Left lobe of liver (tissue), 2 donors: ENCODE data around the gene PIKFYVE. TPM values are rescaled to one million over a fixed set of nuclear protein-coding genes. Genes with fewer than 3 reads are reported as not detected.
"Not testable (repeated sequence)": the region's sequence is repeated elsewhere in the genome, so short reads cannot be mapped to it uniquely, and the experiment has no call there.

ENCODE experiments used
- ATAC-seq: fragments of 200-7000 bp; cut with Tn5 transposase; one replicate; pipeline ENCODE4 v1.9.1; 2020; ENCODE audit warnings: mild to moderate bottlenecking, moderate library complexity
- DNase-seq: peaks from one replicate; pipeline ENCODE4 v3.0.0-alpha.2; 2020; ENCODE audit warnings: low spot score
- total RNA-seq: library from RNA; stranded (reverse); gene quantifications from one replicate; pipeline ENCODE4 v1.2.1, GENCODE V29; 2021
- donor health status: DM: no; HTN: no; CAD: no; lungs with moderate emphysema.
- donor health status: DM: no; HTN: yes; CAD: no.

Gene PIKFYVE
- total RNA-seq, 1 donor from 2014 or later, result 12.8 TPM

DNA sequence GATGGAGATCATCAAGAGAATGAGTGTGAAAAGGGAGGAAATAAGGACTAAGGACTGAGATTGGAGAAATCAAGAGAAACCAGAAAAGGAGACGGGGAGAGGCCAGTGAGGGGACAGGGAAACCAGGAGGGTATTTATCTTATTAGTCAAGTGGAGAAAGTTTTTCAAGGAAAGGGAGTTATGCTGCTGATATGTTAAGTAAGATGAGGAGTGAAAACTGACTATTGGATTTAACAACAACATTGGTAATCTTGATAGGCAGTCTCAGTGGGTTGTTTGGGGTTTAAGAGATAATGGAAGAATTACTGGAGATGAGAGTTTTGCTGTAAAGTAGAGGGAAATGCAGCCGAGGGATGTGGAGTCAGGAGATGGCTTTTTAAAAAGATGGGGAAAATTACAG is 30.6 kb downstream of the PIKFYVE start:
- ATAC-seq, result no peak

DNA sequence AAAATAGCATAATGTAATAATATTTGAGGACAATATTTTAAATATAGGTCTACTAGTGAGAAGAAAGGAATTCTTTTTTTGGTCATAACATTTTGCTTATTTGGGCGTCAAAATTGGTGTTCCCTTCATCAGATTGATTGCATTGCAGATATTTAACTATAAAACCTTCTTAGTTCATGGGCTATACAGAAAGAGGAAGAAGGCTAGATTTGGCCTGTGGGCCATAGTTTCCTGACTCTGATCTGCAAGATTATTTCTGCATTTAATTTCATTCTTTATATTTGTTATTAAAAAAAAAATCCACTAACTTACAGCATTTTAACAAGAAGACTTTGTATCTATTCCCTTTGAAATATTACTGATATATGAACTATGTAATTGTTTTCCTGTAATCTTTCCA is 31.9 kb downstream of the PIKFYVE start:
- DNase-seq (no peak), ATAC-seq (no peak)

More for the DNA sequence above, 30.6 kb downstream of the PIKFYVE start:
- DNase-seq, result no peak

DNA sequence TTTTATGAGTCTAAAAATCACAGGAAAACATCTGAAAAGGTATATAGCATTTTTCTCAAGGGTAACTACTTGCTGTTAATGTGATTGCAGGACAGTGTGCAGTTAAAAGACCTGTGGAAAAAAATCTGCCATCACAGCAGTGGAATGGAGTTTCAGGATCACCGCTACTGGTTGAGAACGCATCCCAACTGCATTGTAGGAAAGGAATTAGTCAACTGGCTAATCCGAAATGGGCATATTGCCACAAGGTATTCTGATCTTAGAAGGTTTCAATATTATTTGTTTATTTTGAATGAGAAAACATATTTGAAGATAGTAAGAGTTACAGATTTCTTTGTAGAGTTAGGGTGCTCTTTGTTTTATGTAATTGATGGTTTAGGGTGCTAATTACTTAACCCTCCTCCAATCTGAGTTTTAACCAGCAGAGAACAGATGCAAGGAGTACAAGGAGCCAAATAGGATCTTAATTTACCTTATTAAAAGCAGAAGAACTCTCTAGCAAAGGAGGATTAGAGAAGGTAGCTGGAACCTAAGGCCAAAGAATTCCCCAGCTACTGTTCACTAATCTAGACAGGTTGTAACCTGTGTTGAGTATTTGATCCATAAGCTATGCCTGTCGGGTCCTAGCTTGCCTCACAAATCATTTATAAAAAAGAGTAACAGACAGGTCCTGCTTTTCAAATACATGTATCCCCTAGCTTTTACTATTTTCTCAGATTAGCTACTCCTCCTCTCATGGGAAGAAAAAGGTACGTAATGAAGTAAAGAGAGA is 35.0 kb downstream of the PIKFYVE start:
- ATAC-seq (no peak), DNase-seq (no peak)

DNA sequence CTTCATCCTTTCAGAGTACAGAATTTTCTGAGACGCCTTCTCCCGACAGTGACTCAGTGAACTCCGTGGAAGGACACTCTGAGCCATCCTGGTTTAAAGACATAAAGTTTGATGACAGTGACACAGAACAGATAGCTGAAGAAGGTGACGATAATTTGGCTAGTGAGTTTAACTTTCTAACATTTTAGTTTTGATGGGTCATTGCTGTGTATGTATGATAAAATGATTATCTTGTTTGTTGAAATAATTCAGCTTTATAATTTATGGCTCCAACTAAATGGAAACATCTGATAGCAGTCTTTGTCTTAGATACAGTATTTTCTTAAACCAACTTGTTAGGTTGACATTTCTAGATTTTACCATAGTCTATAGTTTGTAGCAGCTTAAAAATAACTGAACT is 38.1 kb downstream of the PIKFYVE start:
- ATAC-seq, result no peak

DNA sequence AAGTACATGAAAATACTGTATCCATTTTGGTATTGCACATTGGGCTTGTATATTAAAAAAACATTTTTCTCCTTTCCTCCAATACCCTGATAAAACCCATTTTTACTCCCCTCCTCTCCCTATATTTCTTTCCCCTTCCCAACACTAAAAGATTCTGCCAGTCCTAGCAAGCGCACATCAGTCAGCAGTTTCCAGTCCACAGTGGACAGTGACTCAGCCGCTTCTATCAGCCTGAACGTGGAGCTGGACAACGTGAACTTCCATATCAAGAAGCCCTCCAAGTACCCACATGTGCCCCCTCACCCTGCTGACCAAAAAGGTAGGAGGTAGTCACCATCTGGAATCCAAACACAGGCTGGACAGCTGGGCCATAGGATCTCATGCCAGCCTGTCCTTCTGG is 38.6 kb downstream of the PIKFYVE start:
- DNase-seq (no peak), ATAC-seq (no peak)

More for the DNA sequence above, 38.1 kb downstream of the PIKFYVE start:
- DNase-seq, result no peak

DNA sequence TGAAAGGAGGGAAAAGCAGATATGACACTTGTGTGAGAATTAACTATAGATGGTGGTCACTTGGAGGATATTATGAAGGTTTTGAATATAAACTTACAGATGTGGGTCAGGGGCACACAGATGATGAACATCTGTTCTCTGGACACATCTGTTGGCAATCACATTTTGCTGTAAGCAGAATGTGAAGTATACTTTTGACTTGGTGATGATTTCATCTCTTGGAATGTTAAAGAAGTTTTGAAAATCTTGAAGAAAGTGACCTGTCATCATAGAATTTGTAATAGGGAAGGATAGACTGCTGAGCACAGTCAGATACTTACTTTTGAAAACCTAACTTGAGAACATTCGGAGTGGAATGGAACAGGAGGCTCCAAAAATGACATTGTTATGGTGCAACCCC is 40.2 kb downstream of the PIKFYVE start:
- DNase-seq, result no peak
- ATAC-seq, result no peak

DNA sequence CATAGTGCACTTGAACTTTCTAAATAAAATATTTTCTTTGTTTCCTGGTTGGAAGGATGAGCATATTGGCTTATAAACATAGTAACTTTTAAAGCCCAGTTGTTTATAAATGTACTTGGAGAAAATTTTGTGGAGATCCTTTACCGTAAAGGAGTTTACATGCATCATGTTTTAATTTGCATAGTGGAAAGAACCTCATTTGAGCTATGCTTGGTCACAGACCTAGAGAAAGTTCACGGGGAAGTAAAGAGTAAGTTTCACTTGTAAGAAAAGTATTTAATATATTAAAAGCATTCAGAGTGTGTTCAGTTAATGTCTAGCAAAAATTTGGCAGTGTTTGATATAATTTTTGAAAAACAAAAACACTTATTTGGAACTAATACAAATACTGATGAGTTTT is 45.3 kb downstream of the PIKFYVE start:
- no peak for ATAC-seq
- DNase-seq, result no peak

DNA sequence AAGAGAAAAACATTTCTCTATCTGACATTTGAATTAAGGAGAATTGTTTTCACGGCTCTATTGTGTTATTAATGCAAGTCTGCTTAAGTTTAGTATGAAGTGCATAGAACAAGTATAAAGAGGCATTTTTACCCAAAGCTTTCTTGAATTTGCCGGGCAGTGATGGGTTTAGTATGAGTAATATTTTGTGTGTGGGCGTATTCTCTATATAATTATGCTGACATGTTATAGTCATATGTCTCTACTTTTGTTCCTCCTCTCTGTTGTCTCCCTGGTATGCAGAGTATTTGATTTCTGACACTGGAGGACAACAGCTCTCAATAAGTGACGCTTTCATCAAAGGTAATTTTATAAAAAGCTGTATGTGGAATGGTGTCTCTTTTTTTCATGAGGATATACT is 45.9 kb downstream of the PIKFYVE start:
- no peak for DNase-seq
- no peak for ATAC-seq

DNA sequence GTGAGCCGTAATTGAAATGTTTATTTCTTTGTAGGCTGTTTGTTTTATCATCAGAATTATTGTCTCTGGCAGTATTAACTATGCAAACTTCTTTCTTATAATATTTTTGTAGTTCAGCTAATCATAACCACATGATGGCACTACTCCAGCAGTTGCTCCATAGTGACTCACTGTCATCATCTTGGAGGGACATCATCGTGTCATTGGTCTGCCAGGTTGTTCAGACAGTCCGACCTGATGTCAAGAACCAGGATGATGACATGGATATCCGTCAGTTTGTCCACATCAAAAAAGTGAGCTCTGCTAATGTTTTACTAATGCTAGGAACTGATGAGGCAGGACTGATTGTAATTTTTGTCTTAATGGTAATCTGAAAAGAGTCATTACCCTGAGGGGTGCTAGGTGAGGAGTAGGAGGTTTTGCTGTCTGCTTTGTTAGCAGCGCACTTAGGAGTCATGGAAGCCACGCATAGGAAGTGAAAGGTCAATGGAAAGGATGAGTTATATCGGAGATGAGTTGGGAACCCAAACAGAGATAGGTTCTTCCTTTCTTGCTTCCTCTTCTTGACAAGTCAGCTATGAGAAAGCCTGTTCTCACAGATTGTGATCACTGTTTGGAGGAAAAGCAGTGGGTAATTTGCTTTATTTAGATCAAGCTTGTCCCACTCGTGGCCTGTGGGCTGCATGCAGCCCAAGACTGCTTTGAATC is 49.2 kb downstream of the PIKFYVE start:
- no peak for DNase-seq

DNA sequence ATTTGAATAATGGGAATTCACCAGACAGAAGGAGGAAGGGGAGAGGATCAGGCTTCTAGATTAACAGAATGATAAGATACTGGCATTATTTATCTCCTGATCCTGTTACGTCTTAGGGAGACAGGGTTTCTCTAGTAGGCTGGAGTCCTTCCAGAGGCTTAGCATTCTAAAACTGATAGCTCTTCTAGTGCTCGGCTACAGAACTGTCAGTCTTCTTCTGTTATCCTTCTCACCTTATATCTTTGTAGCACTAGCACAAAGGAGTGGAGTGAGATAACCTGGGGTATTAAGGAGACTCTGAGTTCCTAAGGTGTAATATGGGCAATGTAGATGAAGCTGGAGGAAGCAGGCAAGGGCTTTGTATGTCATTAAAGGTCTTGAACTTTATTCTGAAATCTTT is 52.1 kb downstream of the PIKFYVE start:
- ATAC-seq, result no peak
- no peak for DNase-seq

More for the DNA sequence above, 49.2 kb downstream of the PIKFYVE start:
- ATAC-seq, result peak; percentile 18

DNA sequence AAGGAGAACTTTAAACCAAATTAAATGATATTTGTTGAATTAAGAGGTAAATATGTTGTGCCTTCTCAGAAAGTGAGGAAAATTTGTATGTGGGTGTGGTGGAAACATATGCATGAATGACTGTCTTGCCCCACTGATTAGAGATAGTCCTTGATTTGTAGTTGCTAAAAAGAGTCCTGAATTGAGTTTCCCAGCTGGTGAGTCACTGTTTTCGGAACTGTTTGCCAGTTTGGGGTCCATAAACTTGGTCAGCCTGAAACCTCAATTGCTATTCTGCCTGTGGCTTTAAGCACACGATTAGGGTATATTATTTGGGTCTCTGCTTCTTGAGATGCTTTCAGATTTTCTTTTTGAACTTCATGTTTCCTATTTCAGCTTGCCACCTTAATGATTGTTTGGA is 53.3 kb downstream of the PIKFYVE start:
- no peak for ATAC-seq
- no peak for DNase-seq

DNA sequence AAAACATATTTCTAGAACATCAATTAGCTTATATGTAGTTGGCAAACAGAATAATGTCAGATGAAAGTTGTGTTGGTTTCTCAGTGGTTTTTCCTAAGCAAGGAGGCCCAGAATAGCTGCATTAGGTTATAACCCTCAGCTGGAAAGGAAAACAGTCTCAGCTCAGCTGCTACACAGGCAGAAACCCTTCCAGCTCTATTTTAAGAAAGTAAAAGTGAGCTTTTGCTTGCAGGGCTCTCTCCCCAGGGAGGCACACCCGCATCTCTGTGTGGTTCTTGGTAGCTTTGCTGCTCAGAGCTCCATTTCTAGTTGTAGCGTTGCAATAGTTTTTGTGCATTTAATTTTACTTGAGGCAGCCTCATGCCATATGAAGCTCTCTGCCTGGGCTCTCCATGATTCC is 54.6 kb downstream of the PIKFYVE start:
- DNase-seq (no peak), ATAC-seq (no peak)

DNA sequence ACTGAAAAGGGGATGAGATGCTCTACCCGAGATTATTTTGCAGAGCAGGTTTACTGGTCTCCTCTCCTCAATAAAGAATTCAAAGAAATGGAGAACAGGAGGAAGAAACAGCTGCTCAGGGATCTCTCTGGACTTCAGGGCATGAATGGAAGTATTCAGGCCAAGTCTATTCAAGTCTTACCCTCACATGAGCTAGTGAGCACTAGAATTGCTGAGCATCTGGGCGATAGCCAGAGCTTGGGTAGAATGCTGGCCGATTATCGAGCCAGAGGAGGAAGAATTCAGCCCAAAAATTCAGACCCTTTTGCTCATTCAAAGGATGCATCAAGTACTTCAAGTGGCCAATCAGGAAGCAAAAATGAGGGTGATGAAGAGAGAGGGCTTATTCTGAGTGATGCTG is 60.0 kb downstream of the PIKFYVE start:
- no peak for ATAC-seq

DNA sequence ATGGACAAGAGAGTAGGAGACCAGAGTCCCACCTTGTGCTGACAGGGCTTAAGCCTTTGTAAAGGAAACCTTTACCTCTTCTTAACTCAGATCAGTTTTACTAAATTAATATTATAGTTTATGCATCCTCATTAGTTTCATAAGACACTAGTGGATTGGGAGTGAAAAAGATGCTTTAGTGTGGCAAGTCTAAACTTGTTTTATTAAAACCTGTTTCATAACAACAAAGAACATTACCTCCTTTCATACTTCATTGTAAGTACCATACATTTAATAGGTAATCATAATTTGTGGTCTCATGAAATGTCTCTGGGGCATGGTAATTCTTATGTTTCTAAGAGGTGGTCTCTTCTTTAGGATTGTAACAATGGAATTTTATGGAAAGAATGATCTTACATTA is 63.4 kb downstream of the PIKFYVE start:
- ATAC-seq, result no peak
- DNase-seq, result no peak

More for the DNA sequence above, 60.0 kb downstream of the PIKFYVE start:
- DNase-seq, result no peak

DNA sequence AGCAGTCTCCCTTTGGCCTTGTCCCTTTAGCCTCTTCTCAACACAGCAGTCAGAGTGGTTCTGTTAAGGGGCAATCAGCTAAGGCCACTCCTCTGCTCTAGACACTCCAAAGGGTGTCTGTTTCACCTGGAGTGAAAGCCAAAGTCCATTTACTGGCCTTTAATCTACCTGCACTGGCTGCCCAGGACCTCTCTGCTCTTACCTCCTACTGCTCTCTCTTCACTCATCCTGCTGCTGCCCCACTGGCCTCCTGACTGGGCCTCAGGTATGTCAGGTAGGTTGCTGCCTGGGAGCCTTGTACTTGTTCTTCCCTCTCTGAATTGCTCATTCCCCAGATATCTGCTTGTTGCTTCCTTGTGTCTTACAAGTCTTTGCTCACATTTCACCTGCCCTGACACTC is 68.2 kb downstream of the PIKFYVE start:
- ATAC-seq (peak; percentile 83), DNase-seq (no peak)

DNA sequence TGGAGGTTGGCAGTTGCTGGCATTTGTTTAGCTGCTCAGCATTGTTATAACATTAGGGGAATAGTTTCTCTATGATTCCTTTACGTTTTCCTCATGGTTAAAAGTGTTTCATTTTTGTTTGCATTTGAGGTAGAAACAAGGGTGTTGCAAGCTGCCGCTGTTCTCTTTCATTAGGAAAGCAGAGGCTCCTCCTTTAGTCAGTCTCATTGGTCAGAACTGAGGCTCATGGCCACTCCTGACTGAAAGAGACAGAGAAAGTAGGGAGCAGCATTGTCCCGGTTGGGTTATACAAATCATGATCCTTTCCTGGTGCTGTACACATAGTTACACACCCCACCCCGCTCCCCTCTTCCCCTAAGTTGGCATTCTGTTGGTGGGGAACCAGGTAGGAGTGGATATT is 80.7 kb downstream of the PIKFYVE start:
- ATAC-seq, result peak; percentile 82
- peak; percentile 48 for DNase-seq

DNA sequence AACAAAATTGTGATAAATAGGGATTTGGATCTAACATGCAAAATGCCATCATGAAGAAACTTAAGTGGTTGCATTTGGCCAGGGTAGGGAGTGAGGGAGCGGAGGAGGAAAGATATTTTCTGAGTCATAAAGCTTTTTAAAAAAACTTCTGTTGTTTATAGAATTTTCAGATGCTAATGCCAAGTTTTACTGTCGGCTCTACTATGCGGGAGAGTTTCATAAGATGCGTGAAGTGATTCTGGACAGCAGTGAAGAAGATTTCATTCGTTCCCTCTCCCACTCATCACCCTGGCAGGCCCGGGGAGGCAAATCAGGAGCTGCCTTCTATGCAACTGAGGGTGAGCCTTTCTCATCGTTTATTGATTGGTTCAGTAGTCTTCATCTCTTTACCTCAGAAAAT is 84.6 kb downstream of the PIKFYVE start:
- ATAC-seq (no peak), DNase-seq (no peak)

DNA sequence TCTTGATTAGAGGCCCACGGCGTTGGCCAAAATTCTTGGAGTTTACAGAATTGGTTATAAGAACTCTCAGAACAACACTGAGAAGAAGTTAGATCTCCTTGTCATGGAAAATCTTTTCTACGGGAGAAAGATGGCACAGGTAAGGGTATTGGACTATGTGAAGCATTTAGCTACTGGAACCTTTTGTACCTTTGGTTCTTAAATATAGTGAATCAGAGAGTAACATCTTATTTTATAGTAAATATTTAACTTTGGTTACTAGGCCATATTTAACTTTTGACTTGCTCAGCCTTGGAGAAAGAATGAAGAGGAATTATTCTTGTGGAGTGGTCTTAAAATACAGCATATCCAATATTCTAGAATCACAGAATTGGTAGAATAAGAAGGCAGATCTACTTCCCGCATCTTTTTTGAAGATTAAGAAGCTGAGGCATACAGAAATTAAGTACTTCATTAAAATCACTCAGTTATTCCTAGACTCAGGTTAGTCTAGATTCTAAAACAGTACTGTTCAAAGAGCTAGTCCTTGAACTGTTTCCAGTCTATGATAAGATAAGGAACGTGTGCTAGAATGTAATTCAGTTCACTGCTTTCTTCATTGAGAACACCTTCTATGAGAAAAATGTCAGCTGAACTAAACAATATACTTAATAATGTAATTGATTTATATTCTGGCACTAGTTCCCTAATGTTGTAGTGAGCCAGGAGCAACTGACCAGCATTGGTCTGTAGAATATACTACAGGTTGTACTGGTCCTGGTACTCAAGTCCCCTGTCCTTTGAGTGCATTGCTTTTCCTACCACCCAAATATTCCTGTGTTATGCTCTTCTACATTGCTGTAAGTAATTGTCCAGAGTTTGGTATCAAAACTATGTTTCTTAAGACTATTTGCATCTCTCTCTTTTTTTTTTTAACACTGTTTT is 86.9 kb downstream of the PIKFYVE start:
- no peak for DNase-seq
- peak; percentile 23 for ATAC-seq

DNA sequence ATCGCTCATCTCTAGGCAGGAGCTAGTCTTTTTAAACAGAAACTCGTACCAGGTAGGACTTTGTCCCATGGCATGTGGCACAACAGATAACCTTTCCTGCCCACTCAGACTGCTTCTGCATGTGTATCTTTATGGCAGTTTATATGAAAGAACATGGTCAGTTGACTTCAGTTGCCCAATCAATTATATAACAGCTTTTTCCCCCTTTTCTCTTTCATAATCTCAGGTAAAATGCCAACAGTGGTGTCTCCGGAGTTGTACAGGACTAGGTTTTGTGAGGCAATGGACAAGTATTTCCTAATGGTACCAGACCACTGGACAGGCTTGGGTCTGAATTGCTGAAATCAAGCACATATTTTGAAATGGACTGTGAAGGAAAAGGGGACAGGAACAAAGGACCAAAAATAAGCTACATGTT is 88.9 kb downstream of the PIKFYVE start:
- ATAC-seq (peak; percentile 86), DNase-seq (peak; percentile 85)

DNA sequence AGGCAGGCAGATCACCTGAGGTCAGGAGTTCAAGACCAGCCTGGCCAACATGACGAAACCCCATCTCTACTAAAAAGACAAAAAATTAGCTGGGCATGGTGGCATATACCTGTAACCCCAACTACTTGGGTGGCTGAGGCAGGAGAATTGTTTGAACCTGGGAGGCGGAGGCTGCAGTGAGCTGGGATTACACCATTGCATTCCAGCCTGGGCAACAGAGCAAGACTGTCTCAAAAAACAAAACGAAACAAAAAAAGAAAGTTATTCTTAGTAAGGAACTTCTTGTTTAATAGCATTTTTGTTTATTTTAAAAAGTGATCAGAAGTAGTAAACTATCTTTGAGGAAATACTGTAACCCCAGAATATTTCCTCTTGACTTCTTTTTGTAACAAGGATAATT is 90.4 kb downstream of the PIKFYVE start:
- not testable (repeated sequence) for DNase-seq, ATAC-seq

DNA sequence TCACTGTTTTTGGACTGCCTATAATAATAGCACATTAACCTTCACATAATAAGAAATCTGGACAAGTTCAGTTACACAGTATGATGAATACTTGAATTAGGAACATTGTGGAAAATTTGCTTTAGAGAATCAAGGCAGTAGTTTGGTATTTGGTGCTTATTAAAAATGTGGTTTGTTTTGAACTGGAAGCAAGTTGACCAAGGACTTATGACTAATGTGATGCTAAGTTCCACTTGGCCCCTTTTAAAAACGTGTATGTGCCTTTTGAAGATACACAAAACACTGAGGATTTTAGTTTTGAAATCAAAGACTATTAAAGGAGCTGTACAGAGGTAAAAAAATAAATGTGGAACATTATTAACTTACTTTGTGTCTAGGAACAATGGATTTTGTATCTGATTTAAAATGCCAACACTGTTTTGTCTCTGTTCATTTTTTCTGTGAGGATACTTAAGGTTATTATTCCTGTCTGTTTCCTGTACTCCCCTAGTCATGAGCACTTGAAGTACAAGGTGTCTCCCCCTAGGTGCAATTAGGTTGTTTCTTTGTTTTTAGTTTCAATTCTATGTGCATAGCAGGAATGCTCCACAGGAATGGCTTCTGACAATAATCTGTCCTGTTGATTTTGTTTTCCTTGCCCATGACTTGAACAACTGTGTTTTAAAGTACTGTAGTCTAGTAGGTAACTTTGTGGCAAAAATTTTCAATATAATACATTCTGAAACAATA is 91.0 kb downstream of the PIKFYVE start:
- no peak for DNase-seq

More for the DNA sequence above, 91.0 kb downstream of the PIKFYVE start:
- no peak for ATAC-seq
